IMR-90 (cell line): ENCODE results near the gene TUBB2B. TPM values are rescaled to one million over a fixed set of nuclear protein-coding genes. Genes with fewer than 3 reads are reported as not detected.
"Not testable (repeated sequence)": the region's sequence is repeated elsewhere in the genome, so short reads cannot be mapped to it uniquely, and the experiment has no call there.

Experiments
- ATAC-seq: fragments of 200-7000 bp; cut with Tn5 transposase; 2 replicates; pipeline ENCODE4 v1.9.1; 2020; ENCODE audit warnings: low read depth, mild to moderate bottlenecking, moderate library complexity
- BruUV-seq: library from RNA; stranded (reverse); fragments of 400-500 nt; replicated peaks from 2 replicates; lab custom pipeline; 2021; lab: Mats Ljungman, UMichigan
- CTCF ChIA-PET: fragments of 300-600 bp; formaldehyde crosslinking; extraction: SDS; loops from one replicate; lab custom pipeline; 2021; ENCODE audit warnings: antibody characterized with exemption; lab: Yijun Ruan, JAX
- POLR2A ChIA-PET: fragments of 300-600 bp; sonication (Branson Sonifier 250); formaldehyde crosslinking; loops from one replicate; lab custom pipeline; 2022; ENCODE audit warnings: antibody characterized with exemption; ENCODE audit not compliant: unreplicated experiment; lab: Charles Lee
- DNase-seq: peaks from one replicate; pipeline ENCODE4 v3.0.0; 2013
- H2AFZ ChIP-seq: replicated peaks from 2 replicates; pipeline ENCODE3; 2013; ENCODE audit warnings: low read length, mild to moderate bottlenecking; ENCODE audit not compliant: poor library complexity
- H2AK5ac ChIP-seq: 2 replicates; pipeline ENCODE4 v1.6.1; 2013; ENCODE audit warnings: low read depth, low read length, inconsistent platforms
- H2AK9ac ChIP-seq: replicated peaks from 2 replicates; pipeline ENCODE3; 2013; ENCODE audit warnings: mild to moderate bottlenecking, low read depth, low read length, moderate library complexity; ENCODE audit not compliant: poor library complexity
- H2BK120ac ChIP-seq: 2 replicates; pipeline ENCODE4 v1.6.1; 2013; ENCODE audit warnings: low read depth, low read length, inconsistent platforms
- H2BK15ac ChIP-seq: 3 replicates; pipeline ENCODE4 v1.6.1; 2013; ENCODE audit warnings: low read depth, low read length, inconsistent platforms
- H2BK20ac ChIP-seq: 2 replicates; pipeline ENCODE4 v1.6.1; 2013; ENCODE audit warnings: low read depth, mild to moderate bottlenecking, inconsistent platforms, low read length, moderate library complexity
- H2BK5ac ChIP-seq: 2 replicates; pipeline ENCODE4 v1.6.1; 2013; ENCODE audit warnings: mild to moderate bottlenecking, low read depth, low read length, inconsistent platforms; ENCODE audit not compliant: poor library complexity, severe bottlenecking
- H3K14ac ChIP-seq: replicated peaks from 2 replicates; pipeline ENCODE4 v1.6.1; 2013; ENCODE audit warnings: low read depth, low read length, inconsistent platforms
- H3K18ac ChIP-seq: 2 replicates; pipeline ENCODE4 v1.6.1; 2013; ENCODE audit warnings: low read depth, low read length, control low read depth
- H3K23ac ChIP-seq: 2 replicates; pipeline ENCODE4 v1.6.1; 2013; ENCODE audit warnings: low read depth, low read length, inconsistent platforms
- H3K27ac ChIP-seq: 2 replicates; pipeline ENCODE4 v1.5.1; 2013; ENCODE audit warnings: mild to moderate bottlenecking, control low read depth, low read length; ENCODE audit not compliant: insufficient read depth
- H3K27me3 ChIP-seq: 2 replicates; pipeline ENCODE4 v1.6.1; 2013; ENCODE audit warnings: low read length; ENCODE audit not compliant: control insufficient read depth, insufficient read depth
- H3K36me3 ChIP-seq: 2 replicates; pipeline ENCODE4 v1.6.1; 2013; ENCODE audit warnings: low read length, mixed read lengths; ENCODE audit not compliant: control insufficient read depth, insufficient read depth
- H3K4ac ChIP-seq: 2 replicates; pipeline ENCODE4 v1.6.1; 2013; ENCODE audit warnings: low read depth, low read length, inconsistent platforms
- H3K4me1 ChIP-seq: 2 replicates; pipeline ENCODE4 v1.6.1; 2013; ENCODE audit warnings: low read length, mixed read lengths; ENCODE audit not compliant: control insufficient read depth, insufficient read depth
- H3K4me2 ChIP-seq: 2 replicates; pipeline ENCODE4 v1.6.1; 2013; ENCODE audit warnings: low read depth, mild to moderate bottlenecking, control low read depth, low read length, moderate library complexity
- H3K4me3 ChIP-seq: 2 replicates; pipeline ENCODE4 v1.5.1; 2013; ENCODE audit warnings: low read depth, mild to moderate bottlenecking, control low read depth, low read length, moderate library complexity; ENCODE audit not compliant: insufficient read depth
- H3K56ac ChIP-seq: 2 replicates; pipeline ENCODE4 v1.6.1; 2013; ENCODE audit warnings: low read length, inconsistent platforms; ENCODE audit not compliant: insufficient read depth; ENCODE audit errors: extremely low read depth
- H3K79me1 ChIP-seq, 2 experiments: 2 replicates each; pipeline ENCODE4 v1.6.1; 2013; ENCODE audit warnings: low read length in 2 of 2, inconsistent platforms in 1 of 2, low read depth in 1 of 2
- H3K9ac ChIP-seq: 2 replicates; pipeline ENCODE4 v1.6.1; 2013; ENCODE audit warnings: low read depth, low read length, control low read depth
- H3K9me1 ChIP-seq: 2 replicates; pipeline ENCODE4 v1.6.1; 2013; ENCODE audit warnings: low read length, inconsistent platforms; ENCODE audit not compliant: insufficient read depth
- H3K9me3 ChIP-seq: 2 replicates; pipeline ENCODE4 v1.6.1; 2013; ENCODE audit warnings: low read length; ENCODE audit not compliant: control insufficient read depth, insufficient read depth
- H4K20me1 ChIP-seq: 2 replicates; pipeline ENCODE4 v1.6.1; 2013; ENCODE audit warnings: low read length, inconsistent platforms; ENCODE audit not compliant: insufficient read depth
- H4K5ac ChIP-seq: 2 replicates; pipeline ENCODE4 v1.6.1; 2013; ENCODE audit warnings: mild to moderate bottlenecking, low read depth, low read length, control low read depth
- H4K8ac ChIP-seq, 2 experiments: 2 replicates each; pipeline ENCODE4 v1.6.1; 2013; ENCODE audit warnings: low read depth in 2 of 2, low read length in 2 of 2, control low read depth in 1 of 2, inconsistent platforms in 1 of 2
- H4K91ac ChIP-seq: 2 replicates; pipeline ENCODE4 v1.6.1; 2013; ENCODE audit warnings: low read depth, low read length, inconsistent platforms; ENCODE audit not compliant: insufficient read depth
- CEBPB ChIP-seq: IDR thresholded peaks from 2 replicates; pipeline ENCODE4 v1.6.1; 2012; ENCODE audit warnings: low read depth, low read length, improper control_type of control experiment
- MXI1 ChIP-seq: IDR thresholded peaks from 2 replicates; pipeline ENCODE4 v1.6.1; 2012; ENCODE audit warnings: low read depth, mild to moderate bottlenecking, low read length, moderate library complexity, borderline replicate concordance
- POLR2A ChIP-seq: IDR thresholded peaks from 2 replicates; pipeline ENCODE4 v1.6.1; 2012; ENCODE audit warnings: mild to moderate bottlenecking, low read depth, low read length
- WGBS, 2 experiments: methylation state at CpG; one replicate each; pipeline versions ENCODE4 v1.1.5 to v1.1.7; 2013; ENCODE audit warnings: missing lambda C conversion rate in 2 of 2; ENCODE audit not compliant: insufficient read length in 1 of 2; ENCODE audit errors: extremely low coverage in 2 of 2; 5-methylcytosine and 5-hydroxymethylcytosine counted together
- dilution Hi-C: fragments of 300-500 bp; cut with HindIII; formaldehyde crosslinking; loops from one replicate; pipeline ENCODE4 v1.14.3; 2018; ENCODE audit warnings: low sequenced_read_pairs; ENCODE audit not compliant: unreplicated experiment
- in situ Hi-C: fragments of 300-500 bp; cut with MboI; formaldehyde crosslinking; loops from 3 replicates; pipeline ENCODE4 v1.14.3; 2019; ENCODE audit warnings: low sequenced_read_pairs, inconsistent platforms, mixed read lengths
- intact Hi-C: fragments of 100-400 bp; cut with micrococcal nuclease; formaldehyde crosslinking; loops from 2 replicates; pipeline ENCODE4 v1.10.0; 2022
- polyA plus RNA-seq, 3 experiments: library from polyadenylated mRNA; depleted of rRNA; stranded (reverse); fragments of >200 nt; gene quantifications; 2 replicates each; pipeline ENCODE4 v1.2.3, GENCODE V29; 2012; ENCODE audit warnings: low replicate concordance in 1 of 3
- total RNA-seq: library from RNA; depleted of rRNA; stranded (reverse); fragments of >200 nt; gene quantifications from 2 replicates; pipeline ENCODE4 v1.2.3, GENCODE V29; 2012

Gene TUBB2B
- total and polyA plus RNA-seq, 2 of the 4 experiments (the other 2 are of a cell fraction): 13.6 to 21.1 TPM

DNA sequence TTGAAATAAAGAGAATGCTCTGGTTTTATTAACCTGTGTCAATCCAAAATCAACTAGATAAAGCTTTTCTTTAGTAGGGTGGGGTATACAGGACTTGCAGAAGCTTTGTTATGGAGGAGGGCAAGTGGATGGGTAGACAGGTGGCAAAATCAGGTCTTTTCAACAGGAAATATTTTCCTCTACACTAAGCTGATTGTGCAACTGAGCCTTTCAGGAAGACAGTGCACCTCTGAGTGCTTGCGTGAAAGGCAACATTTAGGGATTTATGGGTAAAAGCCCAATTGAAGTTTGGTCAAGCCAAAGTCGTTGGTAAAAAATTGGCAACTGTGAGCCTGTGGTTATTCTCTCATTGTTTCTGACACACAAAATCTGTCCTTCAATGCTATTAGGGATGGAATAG lies 46.3 kb downstream of the TUBB2B start:
- H3K9me1 ChIP-seq: 0 out of 2 replicates have a peak, but pooled peaks cover 3% of the 10 kb centered on the region
- H2BK15ac ChIP-seq: no peak overlapping the region
- no peaks in the 10 kb centered on the region for H3K4me1 ChIP-seq
- H3K23ac ChIP-seq: no peak overlapping the region
- no CpG with 5 or more reads among the region's 2 CpGs for WGBS, 2 experiments
- H2BK20ac ChIP-seq: no peak overlapping the region
- no peaks in the 10 kb centered on the region for H3K9me3 ChIP-seq
- no TSS peak for BruUV-seq
- no peak overlapping the region for H3K56ac ChIP-seq
- no peak overlapping the region for H2BK120ac ChIP-seq
- intact Hi-C loops: no loop called here
- H2AK5ac ChIP-seq: no peak overlapping the region
- no peaks in the 10 kb centered on the region for H3K36me3 ChIP-seq
- in situ Hi-C loops: no loop called here
- H4K5ac ChIP-seq: no peak overlapping the region
- DNase-seq (no peak), ATAC-seq (no peak)
- H2AFZ ChIP-seq: no peak overlapping the region
- H2AK9ac ChIP-seq: no peak overlapping the region
- H4K91ac ChIP-seq: no peak overlapping the region
- no peak for TF ChIP-seq MXI1
- TF ChIP-seq CEBPB: peak; percentile 30; the same call in 1 of the 2 replicates
- TF ChIP-seq POLR2A: no peak
- no peaks in the 10 kb centered on the region for H4K20me1 ChIP-seq
- no peak overlapping the region for H4K8ac ChIP-seq
- CTCF ChIA-PET: no interaction called here
- dilution Hi-C loops: no loop called here
- H3K14ac ChIP-seq: no peak overlapping the region
- no peak overlapping the region for H3K4ac ChIP-seq
- POLR2A ChIA-PET: no interaction called here
- no peak overlapping the region for H3K4me3 ChIP-seq
- no peak overlapping the region for H3K4me2 ChIP-seq
- H2BK5ac ChIP-seq: no peak overlapping the region
- H3K9ac ChIP-seq: no peak overlapping the region
- no peaks in the 10 kb centered on the region for H3K79me1 ChIP-seq
- no peak overlapping the region for H3K27ac ChIP-seq
- H3K27me3 ChIP-seq: peaks cover 26% of the 10 kb centered on the region
- no peak overlapping the region for H3K18ac ChIP-seq

DNA sequence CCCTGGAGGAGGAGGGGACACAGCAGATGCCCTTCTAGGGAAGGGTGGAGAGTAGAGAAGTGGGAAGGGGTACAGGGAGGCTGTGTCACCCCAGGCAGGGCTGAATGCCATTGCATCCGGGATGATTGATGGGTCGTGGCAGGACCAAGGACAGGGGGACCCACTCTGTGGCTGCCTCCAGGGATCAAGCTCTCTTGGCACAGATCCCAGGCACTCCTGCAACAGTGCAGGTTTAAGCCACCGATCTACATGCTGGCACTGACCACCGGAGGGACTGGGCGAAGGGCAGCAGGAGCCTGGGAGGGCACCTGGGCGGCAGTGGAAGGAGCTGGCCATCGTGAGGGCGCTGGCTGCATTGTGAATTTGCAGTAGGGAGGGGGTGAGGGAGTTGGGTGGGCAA lies 47.5 kb downstream of the TUBB2B start:
- H3K79me1 ChIP-seq, BruUV-seq, in situ Hi-C loops, H4K91ac ChIP-seq, H3K4ac ChIP-seq, H2AK5ac ChIP-seq, H3K23ac ChIP-seq, DNase-seq, H3K27ac ChIP-seq, H2BK120ac ChIP-seq, H3K9me3 ChIP-seq, H4K5ac ChIP-seq, H4K8ac ChIP-seq, H2AK9ac ChIP-seq, H4K20me1 ChIP-seq, H3K56ac ChIP-seq, H3K36me3 ChIP-seq, H3K18ac ChIP-seq, H2BK15ac ChIP-seq, H3K9ac ChIP-seq, H3K9me1 ChIP-seq, CTCF ChIA-PET, H2AFZ ChIP-seq, H3K14ac ChIP-seq, H2BK20ac ChIP-seq, H2BK5ac ChIP-seq, intact Hi-C loops, H3K4me1 ChIP-seq, ATAC-seq, POLR2A ChIA-PET, dilution Hi-C loops: not testable (repeated sequence)
- H3K4me3 ChIP-seq: peak overlapping the region; percentile 42
- peak overlapping the region; percentile 71 for H3K4me2 ChIP-seq
- peaks cover 18% of the 10 kb centered on the region for H3K27me3 ChIP-seq
- WGBS, 2 experiments: no CpG with 5 or more reads among the region's 8 CpGs
